Epidermal melanocyte (primary cell): ENCODE measurements around the gene C5orf63.
"Not testable (repeated sequence)": the region's sequence is repeated elsewhere in the genome, so short reads cannot be mapped to it uniquely, and the experiment has no call there.

ENCODE experiments used
- DNase-seq: peaks from one replicate; pipeline ENCODE4 v3.0.0; 2011; ENCODE audit warnings: low spot score; ENCODE audit not compliant: insufficient read length

Gene C5orf63

DNA sequence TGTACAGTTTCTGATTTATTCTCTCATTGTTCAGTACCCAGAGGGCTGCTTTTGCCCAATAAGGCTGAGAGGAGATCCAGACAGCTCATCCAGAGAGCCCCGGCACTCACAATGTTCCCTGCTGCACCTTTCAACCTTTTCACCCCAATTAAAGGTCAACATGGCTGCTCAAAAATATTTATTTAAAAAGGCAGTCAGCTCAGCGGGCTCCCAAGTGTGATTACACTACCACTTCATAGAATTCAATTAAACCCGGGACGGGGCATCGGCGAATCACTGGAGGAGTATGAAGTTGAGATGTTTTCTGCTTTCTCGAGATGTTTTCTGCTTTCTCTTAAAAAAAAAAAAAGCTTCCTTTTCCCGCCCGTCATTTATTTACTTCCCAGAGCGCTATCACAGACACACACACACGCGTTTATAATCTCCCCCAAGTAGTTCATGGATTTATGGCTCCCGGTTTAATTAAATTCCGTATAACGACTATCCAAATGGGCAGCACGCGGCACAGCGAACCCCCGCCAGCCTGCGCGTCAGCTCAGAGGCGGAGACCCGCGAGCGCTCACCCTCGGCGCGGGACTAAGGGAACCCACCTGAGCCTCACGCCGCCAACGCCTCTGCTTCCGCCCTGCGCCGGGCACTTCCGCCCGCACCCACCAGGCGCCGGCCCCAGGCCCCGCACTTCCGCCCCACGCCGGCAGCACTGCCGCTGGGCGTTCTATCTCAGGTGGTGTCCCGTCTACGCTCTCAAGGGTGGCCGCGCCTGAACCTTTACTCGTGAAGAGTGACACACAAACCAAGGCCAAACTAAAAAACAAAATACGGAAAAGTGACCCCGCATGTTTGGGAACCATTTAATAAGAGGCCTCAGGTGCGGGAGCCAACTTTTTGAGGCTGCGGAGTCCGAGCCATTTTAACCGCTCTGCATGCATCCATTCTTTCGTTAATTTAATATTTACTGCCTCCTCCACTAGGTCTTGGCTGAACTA lies at the start of gene C5orf63:
TSS of gene C5orf63 (minus strand) at position 642 of the 986 bp plus-strand sequence. CDS start 14,507 bp downstream, outside the sequence.
- no peak for DNase-seq

DNA sequence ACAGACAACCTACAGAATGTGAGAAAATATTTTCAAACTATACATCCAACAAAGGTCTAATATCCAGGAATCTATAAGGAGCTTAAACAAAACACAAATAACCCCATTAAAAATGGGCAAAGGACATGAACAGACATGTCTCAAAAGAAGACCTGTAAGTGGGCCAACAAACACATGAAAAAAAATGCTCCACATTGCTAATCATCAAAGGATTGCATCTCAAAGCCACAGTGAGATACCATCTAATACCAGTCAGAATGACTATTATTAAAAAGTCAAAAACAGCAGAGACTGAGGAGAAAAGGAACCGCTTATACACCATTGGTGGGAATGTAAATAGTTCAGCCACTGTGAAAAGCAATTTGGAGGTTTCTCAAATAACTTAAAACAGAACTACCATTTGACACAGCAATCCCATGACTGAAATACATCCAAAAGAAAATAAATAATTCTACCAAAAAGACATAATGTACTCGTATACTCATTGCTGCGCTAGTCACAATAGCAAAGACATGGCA lies 39.1 kb upstream of the C5orf63 start:
- DNase-seq = no peak

DNA sequence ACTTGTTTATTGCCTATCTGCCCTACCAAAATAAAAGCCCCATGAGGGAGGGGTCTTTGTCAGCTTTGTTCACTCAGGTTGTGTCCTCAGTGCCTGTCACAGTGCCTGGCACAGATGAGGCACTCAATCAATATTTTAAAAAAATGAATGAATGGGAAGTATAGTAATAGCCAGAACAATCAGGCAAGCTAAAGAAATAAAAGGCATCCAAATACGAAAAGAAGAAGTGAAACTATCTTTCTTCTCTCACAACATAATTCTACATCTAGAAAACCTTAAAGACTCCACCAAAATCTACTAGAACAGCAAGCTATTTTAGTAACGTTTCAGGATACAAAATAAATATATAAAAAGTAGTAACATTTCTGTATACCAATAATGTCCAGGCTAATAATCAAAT lies 37.8 kb upstream of the C5orf63 start:
- DNase-seq = no peak

DNA sequence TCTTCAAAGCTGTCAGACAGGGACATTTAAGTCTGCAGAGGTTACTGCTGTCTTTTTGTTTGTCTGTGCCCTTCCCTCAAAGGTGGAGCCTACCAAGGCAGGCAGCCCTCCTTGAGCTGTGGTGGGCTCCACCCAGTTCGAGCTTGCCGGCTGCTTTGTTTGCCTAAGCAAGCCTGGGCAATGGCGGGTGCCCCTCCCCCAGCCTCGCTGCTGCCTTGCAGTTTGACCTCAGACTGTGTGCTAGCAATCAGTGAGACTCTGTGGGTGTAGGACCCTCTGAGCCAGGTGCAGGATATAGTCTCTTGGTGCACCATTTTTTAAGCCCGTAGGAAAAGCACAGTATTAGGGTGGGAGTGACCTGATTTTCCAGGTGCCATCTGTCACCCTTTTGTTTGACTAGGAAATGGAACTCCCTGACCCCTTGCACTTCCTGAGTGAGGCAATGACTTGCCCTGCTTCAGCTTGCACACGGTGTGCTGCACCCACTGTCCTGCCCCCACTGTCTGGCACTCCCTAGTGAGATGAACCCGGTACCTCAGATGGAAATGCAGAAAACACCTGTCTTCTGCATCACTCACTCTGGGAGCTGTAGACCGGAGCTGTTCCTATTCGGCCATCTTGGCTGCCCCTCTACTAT lies 35.4 kb upstream of the C5orf63 start:
- not testable (repeated sequence) for DNase-seq

DNA sequence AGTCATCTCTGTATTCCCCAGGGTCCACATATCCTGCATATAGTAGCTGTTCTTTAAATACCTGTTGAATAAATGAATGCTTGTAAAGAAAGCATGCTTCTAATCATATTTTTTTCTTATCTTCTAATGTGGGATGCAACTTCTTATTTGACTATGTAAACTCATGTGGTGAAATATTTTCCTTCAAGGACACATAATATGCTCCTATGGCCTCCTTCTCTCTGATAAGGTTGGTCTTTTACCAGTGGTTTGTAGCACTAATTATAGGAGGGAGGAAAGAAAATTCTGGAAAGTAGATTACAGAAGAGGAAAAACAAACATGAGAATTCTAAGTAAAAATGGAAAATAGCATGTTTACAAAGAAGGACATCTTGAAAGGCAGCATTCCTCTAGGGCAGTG lies 28.6 kb upstream of the C5orf63 start:
- no peak for DNase-seq

DNA sequence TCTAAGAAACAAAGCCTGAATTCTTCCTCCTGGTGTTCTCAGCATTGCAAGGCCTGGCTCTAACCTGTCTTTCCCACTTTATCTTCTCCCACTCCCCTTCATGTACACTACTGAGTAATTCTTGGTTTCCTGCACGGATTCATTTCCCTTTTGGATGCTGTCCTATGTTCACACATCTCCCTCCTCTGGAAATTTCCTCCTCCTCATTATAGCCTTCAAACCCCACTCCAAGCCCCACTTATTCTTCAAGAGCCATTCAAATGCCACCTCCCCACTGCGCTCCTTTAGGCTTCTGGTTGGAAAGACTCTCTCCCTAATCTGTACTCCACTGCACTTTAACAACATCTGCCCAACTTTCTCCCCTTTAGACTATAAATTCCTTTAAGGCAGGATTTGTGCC lies 28.2 kb upstream of the C5orf63 start:
- no peak for DNase-seq

DNA sequence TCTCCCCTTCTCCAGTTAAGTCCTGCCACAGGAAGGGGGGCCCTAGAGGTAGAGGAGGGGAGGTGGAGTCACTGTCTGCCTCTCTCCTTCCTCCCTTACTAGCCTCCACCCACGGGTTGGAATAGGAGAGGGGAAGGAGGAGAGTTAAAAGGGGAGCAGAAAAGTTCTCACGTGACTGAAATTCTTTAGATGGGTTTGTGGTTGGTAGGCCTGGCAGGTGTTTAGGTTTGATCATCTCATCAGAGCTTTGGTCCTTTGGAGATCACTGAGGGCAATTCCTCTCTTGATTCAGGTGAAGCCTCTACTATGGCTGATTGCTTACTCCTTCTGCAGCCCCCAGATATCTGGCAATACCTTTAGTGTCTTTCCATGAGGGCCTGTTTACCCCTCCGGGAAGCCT lies 24.9 kb upstream of the C5orf63 start:
- DNase-seq = no peak

DNA sequence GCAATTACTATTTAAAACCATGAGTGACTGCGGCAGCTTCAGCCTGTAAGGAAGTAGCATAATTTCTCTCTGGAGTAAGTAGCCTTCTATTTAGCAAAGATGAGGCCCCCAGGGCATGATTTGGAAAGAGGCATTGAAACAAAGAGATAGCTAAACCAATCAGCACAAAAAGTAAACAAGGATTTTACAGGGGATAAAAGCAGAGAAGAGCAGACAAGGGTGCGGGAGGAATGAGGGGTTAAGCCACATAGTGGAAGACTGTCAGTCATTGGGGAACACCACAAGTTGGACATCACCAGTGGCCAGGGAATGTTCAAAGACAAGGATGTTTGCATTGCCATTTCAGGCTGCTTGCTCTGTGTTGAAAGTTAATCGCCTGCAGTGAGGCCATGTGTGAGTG lies 24.0 kb upstream of the C5orf63 start:
- no peak for DNase-seq

DNA sequence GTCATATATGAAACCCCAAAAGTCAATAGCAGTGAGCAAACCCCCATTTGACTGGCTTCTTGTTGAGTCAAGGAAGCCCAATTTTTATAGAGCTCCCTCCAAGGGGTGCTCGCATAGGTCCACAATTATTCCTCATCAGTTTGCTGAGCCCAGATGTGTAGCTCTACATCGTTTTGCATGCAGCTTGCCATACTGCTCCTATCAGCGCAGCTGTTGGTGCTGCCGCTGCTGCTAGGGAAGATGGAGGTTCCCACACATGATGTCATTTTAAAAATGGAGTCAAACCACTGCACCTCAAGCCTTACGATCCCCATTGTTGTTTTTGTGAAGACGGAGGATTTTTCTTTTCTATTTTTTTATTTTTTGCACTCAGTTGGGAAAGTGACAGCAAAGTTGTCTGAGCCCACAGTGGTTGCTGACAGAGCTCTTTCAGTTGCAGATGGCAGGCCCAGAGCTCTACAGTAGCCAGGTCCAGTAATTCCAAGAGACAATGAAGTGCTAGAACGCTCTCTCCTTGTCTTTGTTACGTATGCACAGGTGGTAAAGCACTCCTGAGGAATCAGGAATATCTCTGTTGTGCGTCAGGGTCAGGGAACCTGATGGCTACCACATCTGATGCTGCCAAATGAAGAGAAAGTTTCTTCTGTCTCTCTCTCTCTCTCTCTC lies 23.2 kb upstream of the C5orf63 start:
- DNase-seq = no peak

DNA sequence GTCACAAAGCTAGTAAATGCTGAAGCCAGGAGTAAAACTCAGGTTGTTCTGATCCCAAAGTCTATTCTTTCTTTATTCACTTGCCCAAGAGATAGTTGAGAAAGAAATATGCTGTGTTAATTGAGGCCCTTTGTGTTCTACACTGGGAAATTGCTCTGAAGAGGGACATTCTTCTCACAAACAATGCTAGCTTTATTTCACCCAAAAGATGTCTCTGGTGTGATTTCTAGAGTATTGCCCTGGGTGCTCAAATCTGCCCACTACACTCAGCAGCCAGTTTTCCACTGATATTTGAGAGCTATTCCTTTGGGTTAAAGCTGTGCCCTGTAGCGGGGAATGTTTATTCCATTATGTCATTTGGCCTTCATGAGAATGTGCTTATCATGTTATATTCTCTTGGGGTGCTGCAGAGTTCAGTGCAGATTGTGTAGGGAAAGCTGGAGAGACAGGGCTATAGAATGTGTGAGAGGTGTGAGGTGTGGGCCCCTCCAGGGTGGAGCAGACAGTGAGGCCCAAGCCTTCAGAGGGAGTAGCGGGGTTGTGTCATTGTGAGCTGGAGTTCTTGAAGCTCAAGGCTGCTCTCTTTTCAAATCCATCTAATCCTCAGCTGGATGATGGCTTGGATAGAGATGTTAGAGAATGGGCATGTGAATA lies 21.0 kb upstream of the C5orf63 start:
- peak; percentile 60 for DNase-seq

DNA sequence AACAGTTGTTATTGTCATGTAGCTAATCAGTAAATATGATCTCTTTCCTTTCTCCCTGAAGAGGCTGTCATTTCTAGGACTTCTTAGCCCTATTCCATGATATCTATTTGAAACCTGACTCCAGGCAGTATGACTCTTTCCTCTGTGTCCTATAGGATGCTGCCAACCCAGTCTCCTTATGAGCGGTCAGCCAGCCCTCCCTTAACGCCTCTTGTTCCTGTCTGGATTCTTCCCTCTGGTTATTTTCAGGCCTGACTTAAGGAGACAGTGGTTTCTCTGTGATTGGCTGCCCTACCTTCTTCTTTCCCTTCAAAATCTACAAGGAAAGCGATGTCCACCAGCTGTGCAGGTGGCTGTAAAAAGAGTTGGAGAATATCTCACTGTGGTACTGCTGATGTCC lies 19.4 kb upstream of the C5orf63 start:
- peak; percentile 56 for DNase-seq

DNA sequence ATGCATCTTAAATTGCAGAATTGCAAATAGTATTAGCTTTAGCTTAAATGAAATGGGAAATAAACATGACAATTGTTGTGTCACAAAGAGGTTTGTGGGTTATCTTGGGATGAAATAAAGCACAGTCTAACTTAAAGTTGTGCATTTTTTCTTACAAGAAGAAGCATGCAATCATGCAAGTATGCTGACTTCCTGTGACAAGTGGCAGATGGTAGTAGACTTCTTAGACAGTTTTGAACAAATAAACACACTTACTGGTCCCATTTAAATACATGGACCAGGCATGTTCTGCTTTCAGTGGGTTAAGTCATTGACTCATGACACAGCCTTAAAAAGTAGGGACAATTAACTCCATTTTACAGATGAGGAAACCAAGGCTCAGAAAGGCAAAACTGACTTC lies 15.9 kb upstream of the C5orf63 start:
- no peak for DNase-seq

DNA sequence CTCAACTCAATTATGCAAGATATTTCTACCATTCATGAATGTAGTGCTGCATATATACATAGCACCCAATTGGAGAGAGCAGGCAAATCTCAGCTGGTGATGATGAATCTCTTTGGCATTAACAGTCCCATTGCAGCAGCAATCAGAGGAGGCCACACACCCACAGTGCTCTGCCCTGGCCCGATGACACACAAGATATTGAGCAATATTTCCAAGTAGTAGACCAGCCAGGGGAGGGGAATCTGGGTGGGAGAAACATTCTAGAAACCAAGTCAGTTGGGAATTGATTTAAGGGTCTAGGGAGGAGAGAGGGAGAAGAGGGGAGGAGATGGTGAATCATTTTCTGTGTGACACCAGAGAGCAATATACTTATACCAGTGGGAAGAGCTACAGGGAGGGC lies 14.9 kb upstream of the C5orf63 start:
- DNase-seq = no peak

DNA sequence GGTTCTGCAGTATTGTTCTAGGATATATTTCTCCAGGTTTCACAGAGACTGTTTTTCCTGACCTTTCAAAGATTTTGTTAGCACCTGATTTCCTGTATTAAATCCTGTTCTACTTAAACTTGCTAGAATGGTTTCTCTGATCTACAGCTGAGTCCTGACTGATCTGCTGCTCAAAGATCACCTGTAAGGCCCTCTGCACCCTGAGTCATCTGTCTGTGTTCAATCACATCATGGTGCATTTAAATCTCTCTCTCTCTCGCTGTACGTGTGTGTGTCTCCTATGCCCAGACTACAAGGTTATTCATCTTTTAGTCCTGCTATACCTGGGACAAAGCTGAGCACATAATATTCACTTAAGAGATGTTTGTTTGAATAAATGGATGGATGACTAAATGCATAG lies 13.3 kb upstream of the C5orf63 start:
- no peak for DNase-seq

DNA sequence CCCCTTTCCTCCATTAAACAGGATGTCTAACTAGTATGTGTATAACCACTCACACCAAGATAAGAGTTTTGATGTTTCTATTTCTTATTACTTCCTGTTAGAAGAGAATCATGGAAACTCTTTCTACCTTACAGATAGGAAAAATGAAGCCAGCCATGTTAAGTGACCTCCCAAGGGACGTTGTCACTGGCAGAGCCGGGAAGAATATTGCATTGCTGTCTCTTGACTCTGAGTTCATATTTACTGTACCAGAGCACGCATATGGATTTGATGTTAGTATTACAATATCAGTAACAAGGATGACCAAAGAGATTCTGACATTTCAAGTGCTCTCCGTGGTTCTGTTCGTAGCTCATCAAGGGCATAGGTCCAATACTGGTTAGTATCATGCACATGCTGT lies 12.5 kb upstream of the C5orf63 start:
- DNase-seq = no peak

DNA sequence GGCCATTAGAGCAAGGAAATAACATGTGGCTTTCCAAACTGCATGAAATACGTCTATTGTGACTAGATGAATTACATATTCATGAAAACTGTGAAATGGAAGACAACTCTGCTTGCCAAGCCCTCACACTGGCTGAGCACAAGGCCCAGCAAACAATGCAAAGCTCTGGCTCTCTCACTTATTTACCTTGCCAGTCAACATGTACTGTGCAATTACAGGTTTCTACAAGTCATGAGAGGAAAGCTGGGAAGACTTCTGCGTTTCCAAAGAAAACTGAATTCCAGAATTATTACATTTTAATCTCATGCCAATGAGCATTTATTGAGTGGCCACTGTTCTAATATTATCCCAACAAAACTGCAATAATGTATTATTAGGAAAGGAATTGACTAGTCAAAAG lies 12.1 kb upstream of the C5orf63 start:
- DNase-seq = no peak

DNA sequence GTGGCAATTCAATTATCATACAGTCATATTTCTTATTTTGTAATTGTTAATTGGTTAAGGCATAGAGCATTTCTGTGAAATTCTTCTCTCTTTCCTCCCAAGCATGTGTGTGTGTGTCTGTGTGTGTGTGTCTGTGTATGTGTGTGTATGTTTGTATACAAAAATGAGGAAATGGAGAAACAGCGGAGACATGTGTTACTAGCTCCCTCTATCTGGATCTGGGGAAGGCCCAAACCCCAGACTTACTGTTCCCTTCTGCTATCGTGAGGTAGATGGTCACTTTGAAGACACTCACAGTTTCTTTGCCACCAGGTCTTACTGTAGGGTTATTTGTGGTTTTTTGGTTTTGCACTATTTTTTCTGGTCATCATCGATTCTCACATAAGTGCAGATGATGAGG lies 11.4 kb upstream of the C5orf63 start:
- no peak for DNase-seq

DNA sequence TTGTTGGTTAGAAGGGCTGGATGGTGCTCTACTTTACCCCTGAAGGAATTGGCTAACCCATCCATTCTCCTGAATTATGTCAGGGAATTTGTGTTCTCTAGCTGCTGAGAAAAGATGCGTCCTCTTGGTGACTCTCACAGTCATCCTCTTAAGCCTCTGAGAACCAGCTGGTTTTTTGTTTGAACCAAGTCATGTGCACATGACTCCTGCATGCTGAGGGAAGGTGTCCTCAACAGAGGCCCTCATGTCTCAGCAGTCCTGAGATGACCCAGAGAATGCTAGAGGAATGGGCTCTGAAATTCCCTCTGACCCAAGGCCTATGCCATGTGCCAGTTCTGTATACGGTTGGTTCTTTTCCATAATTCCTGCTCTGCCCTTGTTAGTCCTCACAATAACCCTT lies 10.4 kb upstream of the C5orf63 start:
- no peak for DNase-seq

DNA sequence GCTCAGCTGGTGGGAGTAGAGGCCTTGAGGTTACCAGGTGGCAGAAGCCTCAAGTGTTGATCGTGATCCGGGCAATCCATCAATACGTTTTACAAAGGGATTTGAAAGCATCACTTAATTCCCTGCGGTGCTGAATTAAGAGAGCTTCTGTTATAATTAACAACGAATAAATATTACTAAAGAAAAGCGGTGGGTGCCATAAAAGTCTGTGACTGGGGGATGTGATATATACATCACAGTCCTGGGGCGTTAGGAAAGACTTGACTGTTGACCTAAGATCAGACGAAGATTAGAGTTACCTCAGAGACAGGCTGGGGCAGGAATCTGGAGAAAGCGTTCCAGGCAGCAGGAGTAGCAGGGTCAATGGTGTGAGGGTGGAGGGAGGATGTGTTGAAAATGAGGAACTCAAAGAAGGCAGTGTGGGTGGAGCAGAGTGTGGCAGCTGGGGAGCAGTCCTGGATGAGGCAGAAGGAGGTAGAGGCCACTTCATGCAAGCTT lies 6.7 kb upstream of the C5orf63 start:
- DNase-seq = no peak

DNA sequence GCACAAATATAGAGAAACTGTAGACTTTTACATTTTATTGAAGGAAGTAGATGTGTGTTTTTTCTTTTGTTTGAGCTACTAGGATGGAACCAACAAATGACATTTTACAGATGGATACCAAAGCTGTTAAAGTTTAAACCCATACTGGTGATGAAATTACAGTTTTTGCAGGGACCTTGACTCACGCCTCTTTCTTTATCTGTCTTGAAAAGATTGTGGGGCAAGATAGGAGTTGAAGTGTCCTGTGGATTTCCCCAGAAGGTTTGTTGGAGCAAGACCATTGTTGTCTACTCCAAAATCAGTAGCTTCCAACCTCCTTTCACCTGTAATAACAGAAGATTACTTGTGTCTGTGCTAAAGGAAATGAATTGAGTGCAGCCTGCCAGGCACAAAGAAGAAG lies 4.1 kb upstream of the C5orf63 start:
- no peak for DNase-seq
